ENCODE measurements around the gene LAMA2.

The LAMA2 gene

GRCh38 chr6:129114636-129115391, 231.9 kb downstream of the LAMA2 start:
- Histone ChIP-seq H3K4me3 (ENCODE audit: low read depth, low read length) (no peak overlapping the region), H3K36me3 (replicated peaks) (no peaks in the 10 kb centered on the region), H3K27ac (no peak overlapping the region), H3K27me3 (replicated peaks) (no peaks in the 10 kb centered on the region)
- DNase-seq: no peak
- in situ Hi-C loops (cut with HindIII; ENCODE audit: low pct_ligation_motif_present, low sequenced_read_pairs): no loop called here
- no peak for TF ChIP-seq CTCF (IDR thresholded peaks at IDR 0.05; ENCODE audit: low read depth, low read length, missing control alignments)

GRCh38 chr6:129115471-129115870, 232.5 kb downstream of the LAMA2 start:
- Histone ChIP-seq H3K4me3 (ENCODE audit: low read depth, low read length) (no peak overlapping the region), H3K27ac (no peak overlapping the region), H3K36me3 (replicated peaks) (no peaks in the 10 kb centered on the region), H3K27me3 (replicated peaks) (no peaks in the 10 kb centered on the region)
- in situ Hi-C loops (cut with HindIII; ENCODE audit: low pct_ligation_motif_present, low sequenced_read_pairs): no loop called here
- no peak for DNase-seq
- no peak for TF ChIP-seq CTCF (IDR thresholded peaks at IDR 0.05; ENCODE audit: low read depth, low read length, missing control alignments)

GRCh38 chr6:129117355-129117754, 234.4 kb downstream of the LAMA2 start:
- H3K27me3 ChIP-seq (replicated peaks): no peaks in the 10 kb centered on the region
- H3K4me3 ChIP-seq (ENCODE audit: low read depth, low read length): no peak overlapping the region
- H3K36me3 ChIP-seq (replicated peaks): no peaks in the 10 kb centered on the region
- H3K27ac ChIP-seq: no peak overlapping the region
- DNase-seq: no peak
- in situ Hi-C loops (cut with HindIII; ENCODE audit: low pct_ligation_motif_present, low sequenced_read_pairs): no loop called here
- no peak for TF ChIP-seq CTCF (IDR thresholded peaks at IDR 0.05; ENCODE audit: low read depth, low read length, missing control alignments)

- DNase-seq: no peak
- in situ Hi-C loops (cut with HindIII; ENCODE audit: low pct_ligation_motif_present, low sequenced_read_pairs): no loop called here
These were observed 238.1 kb downstream of the LAMA2 start for GRCh38 chr6:129120856-129121638.

GRCh38 chr6:129124347-129124746, 241.4 kb downstream of the LAMA2 start:
- Histone ChIP-seq H3K27me3 (replicated peaks) (no peaks in the 10 kb centered on the region), H3K4me3 (ENCODE audit: low read depth, low read length) (no peak overlapping the region), H3K27ac (no peak overlapping the region), H3K36me3 (replicated peaks) (no peaks in the 10 kb centered on the region)
- in situ Hi-C loops (cut with HindIII; ENCODE audit: low pct_ligation_motif_present, low sequenced_read_pairs): no loop called here
- no peak for TF ChIP-seq CTCF (IDR thresholded peaks at IDR 0.05; ENCODE audit: low read depth, low read length, missing control alignments)
- no peak for DNase-seq

More at GRCh38 chr6:129120856-129121638, 238.1 kb downstream of the LAMA2 start:
- Histone ChIP-seq H3K27me3 (replicated peaks) (no peaks in the 10 kb centered on the region), H3K27ac (no peak overlapping the region), H3K36me3 (replicated peaks) (no peaks in the 10 kb centered on the region), H3K4me3 (ENCODE audit: low read depth, low read length) (no peak overlapping the region)
- no peak for TF ChIP-seq CTCF (IDR thresholded peaks at IDR 0.05; ENCODE audit: low read depth, low read length, missing control alignments)
